ENCODE measurements around the gene SOWAHD.

The SOWAHD gene

DNA sequence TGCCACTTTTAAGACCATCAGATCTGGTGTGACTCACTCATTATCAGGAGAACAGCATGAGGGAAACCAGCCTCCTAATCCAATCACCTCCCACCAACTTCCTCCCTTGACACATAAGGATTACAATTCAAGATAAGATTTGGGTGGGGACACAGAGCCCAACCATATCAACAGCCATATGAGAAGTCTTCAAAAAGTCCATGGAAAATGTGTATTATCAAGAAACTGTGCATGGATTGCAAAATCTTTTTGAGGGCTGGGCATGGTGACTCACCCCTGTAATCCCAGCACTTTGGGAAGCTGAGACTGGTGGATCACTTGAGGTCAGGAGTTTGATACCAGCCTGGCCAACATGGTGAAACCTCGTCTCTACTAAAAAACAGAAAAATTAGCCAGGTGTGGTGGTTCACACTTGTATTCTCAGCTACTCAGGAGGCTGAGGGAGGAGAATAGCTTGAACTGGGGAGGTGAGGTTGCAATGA is 50.8 kb downstream of the SOWAHD start:
- no peak for TF ChIP-seq CTCF (IDR thresholded peaks at IDR 0.05; ENCODE audit: extremely low read depth, missing control alignments)

More for the DNA sequence above, 50.8 kb downstream of the SOWAHD start:
- DNase-seq (ENCODE audit: low spot score): no peak

All from GM20000 (cell line).